ENCODE data around the gene AOAH.
"Not testable (repeated sequence)": the region's sequence is repeated elsewhere in the genome, so short reads cannot be mapped to it uniquely, and the experiment has no call there.

AOAH gene

GRCh38 chr7:36654436-36654835, 69.9 kb downstream of the AOAH start:
- DNase-seq = no peak

- no peak for DNase-seq
Observed at GRCh38 chr7:36653663-36654355, 70.5 kb downstream of the AOAH start.

- DNase-seq = no peak
Observed at GRCh38 chr7:36653008-36653662, 71.2 kb downstream of the AOAH start.

GRCh38 chr7:36652431-36652830, 71.9 kb downstream of the AOAH start:
- no peak for DNase-seq

- DNase-seq = no peak
Observed at GRCh38 chr7:36651404-36651803, 72.9 kb downstream of the AOAH start.

- DNase-seq = no peak
Observed at GRCh38 chr7:36650766-36651312, 73.5 kb downstream of the AOAH start.

GRCh38 chr7:36650320-36650719, 74.0 kb downstream of the AOAH start:
- no peak for DNase-seq

GRCh38 chr7:36649319-36649718, 75.0 kb downstream of the AOAH start:
- not testable (repeated sequence) for DNase-seq

GRCh38 chr7:36648441-36648840, 75.9 kb downstream of the AOAH start:
- no peak for DNase-seq

- DNase-seq = no peak
Observed at GRCh38 chr7:36644625-36645422, 79.5 kb downstream of the AOAH start.

- DNase-seq = no peak
Observed at GRCh38 chr7:36642414-36642813, 81.9 kb downstream of the AOAH start.

GRCh38 chr7:36642010-36642409, 82.3 kb downstream of the AOAH start:
- DNase-seq = no peak

- DNase-seq = no peak
Observed at GRCh38 chr7:36640682-36641081, 83.6 kb downstream of the AOAH start.

- DNase-seq = no peak
Observed at GRCh38 chr7:36639826-36640225, 84.5 kb downstream of the AOAH start.

GRCh38 chr7:36638586-36639263, 85.6 kb downstream of the AOAH start:
- DNase-seq = no peak

GRCh38 chr7:36638140-36638539, 86.2 kb downstream of the AOAH start:
- peak in 1 of 2 experiments; percentile 26 for DNase-seq

- DNase-seq = no peak
Observed at GRCh38 chr7:36637417-36637816, 86.9 kb downstream of the AOAH start.

- peak in 1 of 2 experiments; percentile 23 for DNase-seq
Observed at GRCh38 chr7:36636126-36636525, 88.2 kb downstream of the AOAH start.

- peak; percentile 39 to 58 for DNase-seq
Observed at GRCh38 chr7:36635091-36635490, 89.2 kb downstream of the AOAH start.

GRCh38 chr7:36633377-36633776, 90.9 kb downstream of the AOAH start:
- DNase-seq = no peak

GRCh38 chr7:36630112-36630650, 94.1 kb downstream of the AOAH start:
- no peak for DNase-seq

- DNase-seq = no peak
Observed at GRCh38 chr7:36629351-36629750, 94.9 kb downstream of the AOAH start.

- DNase-seq = no peak
Observed at GRCh38 chr7:36627836-36628235, 96.5 kb downstream of the AOAH start.
